ENCODE results near the gene AP5B1. TPM values are rescaled to one million over a fixed set of nuclear protein-coding genes. Genes with fewer than 3 reads are reported as not detected.

AP5B1 gene
- total and polyA plus RNA-seq, 2 of the 8 experiments (the other 6 are each of a cell fraction or from before 2014, with no cell fraction given) = 7.6 to 10.0 TPM

GRCh38 chr11:65808744-65809341 is 28.1 kb upstream of the AP5B1 start:
- Histone ChIP-seq H3K4me3 (ENCODE audit: extremely low read depth in 1 of 4, insufficient read depth in 2 of 4, low read depth in 3 of 4, low read length in 4 of 4) (no peak overlapping the region), H2AFZ (ENCODE audit: low read length) (no peak overlapping the region), H4K91ac (replicated peaks; ENCODE audit: insufficient read length, low read length) (no peak overlapping the region), H3K36me3 (ENCODE audit: control insufficient read depth in 2 of 4, insufficient read depth in 4 of 4, low read length in 3 of 4) (no peaks in the 10 kb centered on the region), H3K4ac (replicated peaks; ENCODE audit: insufficient read length, low read depth, low read length) (no peak overlapping the region), H2BK12ac (ENCODE audit: low read depth, low read length) (no peak overlapping the region), H4K5ac (ENCODE audit: insufficient read length, low read depth, low read length) (no peak overlapping the region), H2AK5ac (ENCODE audit: low read depth, low read length) (no peak overlapping the region), H2BK15ac (ENCODE audit: low read length) (no peak overlapping the region), H3K79me2 (ENCODE audit: control insufficient read depth in 1 of 2, insufficient read depth in 2 of 2, low read length in 2 of 2) (no peaks in the 10 kb centered on the region), H3K4me1 (replicated peaks in 1 of 4; ENCODE audit: control insufficient read depth in 3 of 4, insufficient read depth in 4 of 4, low read length in 3 of 4) (peaks cover 0 to 2% (median 0%) of the 10 kb centered on the region in 4 experiments; a peak in 1 of 7 replicates), H3K27me3 (replicated peaks in 1 of 4; ENCODE audit: control insufficient read depth in 3 of 4, extremely low read depth in 1 of 4, insufficient read depth in 3 of 4, low read length in 3 of 4) (no peaks in the 10 kb centered on the region; a peak in 2 of 7 replicates), H3K23ac (ENCODE audit: insufficient read length) (no peak overlapping the region), H4K8ac (ENCODE audit: extremely low read depth, insufficient read depth, low read length) (no peak overlapping the region), H3K18ac (ENCODE audit: extremely low read depth, low read length) (no peak overlapping the region), H3K27ac (ENCODE audit: low read depth, low read length) (no peak overlapping the region), H3K9me3 (ENCODE audit: insufficient read depth in 2 of 2, low read depth in 1 of 2, low read length in 1 of 2) (no peaks in the 10 kb centered on the region), H2BK20ac (ENCODE audit: low read length) (no peak overlapping the region), H3K56ac (replicated peaks; ENCODE audit: insufficient read length, low read depth, low read length) (no peak overlapping the region), H3K9ac (replicated peaks in 1 of 4; ENCODE audit: extremely low read depth in 1 of 4, low read depth in 3 of 4, low read length in 3 of 4) (no peak overlapping the region), H2BK5ac (ENCODE audit: low read depth, low read length) (no peak overlapping the region), H3K14ac (ENCODE audit: insufficient read length) (no peak overlapping the region), H2BK120ac (replicated peaks; ENCODE audit: low read depth, low read length) (no peak overlapping the region), H3K4me2 (ENCODE audit: insufficient read depth in 1 of 2, low read depth in 2 of 2, low read length in 2 of 2) (no peak overlapping the region), H3K79me1 (ENCODE audit: low read depth, low read length) (peaks cover 2% of the 10 kb centered on the region; the same call in 1 of the 2 replicates), H3K23me2 (ENCODE audit: low read depth, low read length) (no peaks in the 10 kb centered on the region), H4K20me1 (replicated peaks in 1 of 2; ENCODE audit: control insufficient read depth in 1 of 2, insufficient read depth in 2 of 2, low read length in 2 of 2) (peaks cover 0 to 5% of the 10 kb centered on the region in 2 experiments)
- POLR2A ChIA-PET (ENCODE audit: partially characterized antibody) = interaction anchor here (0.7 to 1.9 kb wide), 9 partner anchors 8 to 52 kb away, joined by 3 to 9 read pairs (median 3); partner anchors contain the start of genes AP5B1, CFL1 and OVOL1
- DNase-seq (ENCODE audit: low read depth in 1 of 2, low spot score in 2 of 2) = no peak
- no peak for FAIRE-seq
- WGBS, 2 experiments (ENCODE audit: extremely low coverage in 1 of 2, insufficient coverage in 1 of 2, insufficient read length in 1 of 2, insufficient replicate concordance in 2 of 2, low coverage in 1 of 2, low lambda C conversion rate in 2 of 2, missing lambda C conversion rate in 1 of 2) = 93% methylated on average over 20 of the region's 20 CpGs; no CpG with 5 or more reads in 1 of the 2 experiments
- CTCF ChIA-PET (ENCODE audit: partially characterized antibody) = interaction anchor here (0.7 to 4.2 kb wide), 16 partner anchors 9 to 104 kb away, joined by 3 to 40 read pairs (median 3); partner anchors contain the start of genes AP5B1 and SNX32
- TF ChIP-seq EP300 (IDR thresholded peaks at IDR 0.05; ENCODE audit: borderline replicate concordance in 1 of 2, low read depth in 2 of 2, low read length in 2 of 2) (no peak), TEAD4 (IDR thresholded peaks at IDR 0.05; ENCODE audit: low read depth, low read length) (no peak), CBX8 (IDR thresholded peaks at IDR 0.05; ENCODE audit: borderline replicate concordance, low read depth, low read length) (no peak), KDM4A (IDR thresholded peaks at IDR 0.05; ENCODE audit: low read depth, low read length, severe bottlenecking) (no peak)
